ENCODE data around the gene RNF8.
"Not testable (repeated sequence)": the region's sequence is repeated elsewhere in the genome, so short reads cannot be mapped to it uniquely, and the experiment has no call there.

RNF8 gene

DNA sequence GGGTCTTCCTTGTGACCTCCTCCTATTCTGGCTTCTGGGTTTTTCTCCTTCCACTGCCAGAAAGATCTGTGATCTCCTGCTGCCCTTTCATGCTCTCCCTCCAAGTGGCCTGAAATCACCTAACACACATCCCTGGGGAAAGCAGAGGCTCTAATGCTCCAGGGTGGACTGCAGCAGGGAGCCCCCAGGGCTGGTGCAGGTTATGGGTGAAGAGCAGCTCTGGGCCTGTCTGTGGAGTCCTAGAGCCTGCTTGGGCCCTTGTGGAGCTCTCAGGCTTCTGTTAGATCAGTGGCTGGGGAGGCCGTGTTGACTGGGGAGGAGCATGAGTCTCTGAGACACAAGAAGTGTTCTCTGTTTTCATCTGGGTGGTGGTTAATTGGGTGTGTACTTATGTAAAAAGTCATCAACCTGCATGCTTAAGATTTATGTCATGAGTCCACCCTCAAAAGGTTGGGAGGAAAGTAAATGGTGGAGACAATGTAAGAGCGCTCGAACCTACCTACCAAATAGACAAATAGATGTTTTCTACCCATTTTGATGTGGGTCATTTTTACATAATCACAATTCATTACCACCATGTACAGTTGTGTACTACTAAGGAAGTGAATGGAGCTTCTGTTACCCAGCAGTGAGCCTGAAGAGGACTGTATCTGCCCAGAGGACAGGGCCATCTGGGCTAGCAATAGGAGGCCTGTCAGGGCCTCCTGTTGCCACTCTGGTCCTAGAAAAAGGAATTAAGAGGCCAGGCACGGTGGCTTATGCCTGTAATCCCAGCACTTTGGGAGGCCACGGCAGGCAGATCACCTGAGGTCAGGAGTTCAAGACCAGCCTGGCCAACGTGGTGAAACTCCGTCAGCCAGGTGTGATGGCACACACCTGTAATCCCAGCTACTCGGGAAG, 32.0 kb upstream of the RNF8 start:
- no peak for DNase-seq

DNA sequence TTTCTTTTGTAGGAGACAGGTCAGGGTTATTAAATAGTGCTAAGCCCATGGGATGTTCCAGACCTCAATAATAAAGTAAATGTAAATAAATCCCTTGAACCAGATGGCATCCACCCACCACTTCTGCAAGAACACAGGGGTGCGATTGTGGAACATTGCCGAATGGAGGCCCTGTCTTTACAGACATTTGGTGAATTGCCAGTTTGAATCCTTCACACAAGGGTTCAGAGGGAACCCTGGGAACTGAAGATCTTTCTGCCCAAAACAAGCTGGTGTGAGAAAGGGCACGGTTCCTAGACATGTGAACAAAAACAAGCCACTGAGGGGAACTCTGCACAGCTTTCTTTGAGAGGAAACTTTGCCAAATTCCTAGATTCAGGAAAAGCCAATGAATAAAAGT, 30.2 kb upstream of the RNF8 start:
- DNase-seq, result no peak

DNA sequence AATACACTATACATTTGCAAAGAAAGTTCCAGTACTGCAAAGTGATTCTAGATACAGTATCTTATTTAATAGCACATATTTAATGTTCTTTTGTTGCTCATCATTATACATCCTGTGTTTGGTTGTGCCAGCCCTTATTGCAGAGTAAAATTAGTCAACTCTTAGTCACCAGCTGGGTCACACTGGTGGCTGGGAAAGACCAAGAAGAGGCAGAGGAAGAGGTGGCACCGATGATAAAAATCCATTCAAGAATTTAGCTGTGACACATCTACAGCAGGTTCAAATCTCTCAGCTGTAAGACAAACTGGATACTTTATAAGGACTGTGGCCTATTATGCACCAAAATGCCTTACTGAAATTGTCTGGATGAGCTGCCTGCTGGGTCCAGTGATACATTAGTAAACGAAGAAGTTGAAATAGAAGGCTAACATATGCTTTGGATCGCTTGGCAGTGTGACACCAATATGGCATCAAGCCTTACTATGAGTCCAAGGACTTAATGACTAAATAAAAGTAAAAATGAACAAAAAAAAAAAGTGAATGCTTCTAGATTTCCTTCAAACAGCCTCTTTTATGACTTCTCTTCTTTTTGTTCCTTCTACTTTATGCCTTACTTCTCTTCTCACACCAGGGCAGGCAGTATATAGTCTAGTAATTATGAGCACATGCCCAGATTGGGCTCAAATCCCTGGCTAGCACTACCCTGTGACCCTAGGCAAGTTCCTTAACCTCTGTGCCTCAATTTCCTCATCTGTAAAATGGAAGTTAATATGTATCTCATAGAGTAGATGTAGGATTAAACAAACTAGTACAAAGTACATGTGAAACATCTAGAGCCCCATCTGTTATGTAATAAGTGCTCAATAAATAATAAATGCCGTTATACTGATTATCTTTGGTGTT, 29.4 kb upstream of the RNF8 start:
- no peak for DNase-seq

DNA sequence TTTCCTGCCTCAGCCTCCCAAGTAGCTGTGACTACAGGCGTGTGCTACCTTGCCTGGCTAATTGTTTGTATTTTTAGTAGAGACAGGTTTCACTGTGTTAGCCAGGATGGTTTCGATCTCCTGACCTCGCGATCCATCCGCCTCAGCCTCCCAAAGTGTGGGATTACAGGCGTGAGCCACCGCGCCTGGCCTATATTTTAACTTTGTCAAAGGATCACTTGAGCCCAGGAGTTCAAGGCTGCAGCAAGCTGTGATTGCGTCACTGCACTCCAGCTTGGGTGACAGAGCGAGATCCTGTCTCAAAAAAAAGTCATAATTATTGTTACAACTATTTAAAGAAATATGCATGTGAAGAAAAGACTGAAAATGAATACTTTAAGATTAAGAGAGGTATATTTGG, 23.4 kb upstream of the RNF8 start:
- not testable (repeated sequence) for DNase-seq

DNA sequence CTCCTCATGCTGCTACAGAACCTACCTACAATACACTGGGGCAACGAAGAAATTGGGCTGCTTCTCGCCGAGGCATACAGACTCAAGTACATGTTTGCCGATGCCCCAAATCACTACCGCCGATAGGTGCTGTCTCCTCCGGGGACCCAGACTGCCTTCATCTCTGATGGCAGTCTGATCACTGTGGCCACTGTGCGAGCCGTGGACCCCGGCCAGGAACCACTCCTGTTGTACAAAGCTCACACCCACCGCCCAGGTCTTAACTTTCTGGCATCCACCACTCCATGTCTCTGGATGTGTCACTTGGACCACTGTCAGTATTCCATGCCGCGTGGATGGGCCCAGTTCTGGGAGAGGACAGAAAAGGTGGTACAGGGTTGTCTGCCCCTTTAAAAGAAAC, 22.7 kb upstream of the RNF8 start:
- DNase-seq, result no peak

DNA sequence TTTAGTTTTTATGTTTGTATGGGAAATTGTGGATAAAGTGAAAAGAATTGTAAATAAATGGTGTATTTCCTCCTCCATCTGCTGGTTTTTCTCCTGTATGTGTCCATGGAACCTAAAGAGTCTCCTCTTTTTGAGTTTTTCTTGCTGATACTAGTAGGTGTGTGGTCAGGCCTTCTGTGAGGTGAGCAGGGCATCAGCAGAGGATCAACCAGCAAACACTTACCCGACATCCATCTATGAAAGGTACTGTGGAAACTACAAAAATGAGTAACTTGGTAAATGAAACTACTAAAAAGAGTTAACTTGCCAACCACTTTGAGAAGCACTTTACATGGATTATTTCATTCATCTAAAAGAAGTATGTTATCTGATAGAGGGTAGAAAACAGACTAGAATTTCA, 20.9 kb upstream of the RNF8 start:
- DNase-seq, result no peak

DNA sequence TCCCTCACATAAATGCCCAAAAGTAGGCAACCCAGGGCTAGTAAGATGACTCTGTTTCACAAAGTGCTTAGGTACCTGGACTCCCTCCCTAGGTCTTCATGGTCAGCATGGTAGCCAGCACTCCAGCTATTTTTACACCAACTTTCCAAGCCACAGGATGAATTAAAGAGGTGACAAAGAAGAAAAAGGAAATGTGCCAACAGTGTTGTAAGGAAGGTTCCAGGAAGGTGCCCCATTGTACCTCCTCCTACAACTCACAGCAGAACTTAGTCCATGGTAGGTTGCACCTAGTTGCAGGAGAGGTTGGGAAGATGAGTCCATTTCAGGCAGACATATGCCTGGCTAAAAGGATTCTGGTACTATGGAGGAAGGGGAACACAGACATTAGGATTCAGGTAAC, 19.7 kb upstream of the RNF8 start:
- DNase-seq, result no peak

DNA sequence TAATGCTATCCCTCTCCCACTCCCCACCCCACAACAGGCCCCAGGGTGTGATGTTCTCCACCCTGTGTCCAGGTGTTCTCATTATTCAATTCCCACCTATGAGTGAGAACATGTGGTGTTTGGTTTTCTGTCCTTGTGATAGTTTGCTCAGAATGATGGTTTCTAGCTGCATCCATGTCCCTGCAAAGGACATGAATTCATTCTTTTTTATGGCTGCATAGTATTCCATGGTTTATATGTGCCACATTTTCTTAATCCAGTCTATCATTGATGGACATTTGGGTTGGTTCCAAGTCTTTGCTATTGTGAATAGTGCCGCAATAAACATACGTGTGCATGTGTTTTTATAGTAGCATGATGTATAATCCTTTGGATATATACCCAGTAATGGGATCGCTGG, 15.5 kb upstream of the RNF8 start:
- DNase-seq, result not testable (repeated sequence)

DNA sequence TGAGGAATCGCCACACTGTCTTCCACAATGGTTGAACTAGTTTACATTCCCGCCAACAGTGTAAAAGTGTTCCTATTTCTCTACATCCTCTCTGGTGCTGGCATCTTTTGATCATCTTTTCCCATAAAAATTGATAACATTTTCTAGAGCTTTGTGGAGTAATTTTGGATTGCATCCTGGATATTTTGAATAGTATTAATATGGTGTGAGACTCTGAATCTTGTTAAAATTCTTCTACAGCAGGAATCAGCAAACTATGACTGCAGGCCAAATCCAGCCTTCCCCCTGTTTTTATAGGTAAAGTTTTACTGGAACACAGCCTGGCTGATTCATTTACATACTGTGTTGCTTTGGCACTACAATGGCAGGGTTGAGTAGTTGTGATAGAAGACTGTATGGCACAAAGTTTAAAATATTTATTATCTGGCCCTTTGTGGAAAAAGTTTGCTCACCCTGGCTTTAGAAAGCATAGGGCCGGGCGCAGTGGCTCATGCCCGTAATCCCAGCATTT, 15.0 kb upstream of the RNF8 start:
- DNase-seq, result no peak

DNA sequence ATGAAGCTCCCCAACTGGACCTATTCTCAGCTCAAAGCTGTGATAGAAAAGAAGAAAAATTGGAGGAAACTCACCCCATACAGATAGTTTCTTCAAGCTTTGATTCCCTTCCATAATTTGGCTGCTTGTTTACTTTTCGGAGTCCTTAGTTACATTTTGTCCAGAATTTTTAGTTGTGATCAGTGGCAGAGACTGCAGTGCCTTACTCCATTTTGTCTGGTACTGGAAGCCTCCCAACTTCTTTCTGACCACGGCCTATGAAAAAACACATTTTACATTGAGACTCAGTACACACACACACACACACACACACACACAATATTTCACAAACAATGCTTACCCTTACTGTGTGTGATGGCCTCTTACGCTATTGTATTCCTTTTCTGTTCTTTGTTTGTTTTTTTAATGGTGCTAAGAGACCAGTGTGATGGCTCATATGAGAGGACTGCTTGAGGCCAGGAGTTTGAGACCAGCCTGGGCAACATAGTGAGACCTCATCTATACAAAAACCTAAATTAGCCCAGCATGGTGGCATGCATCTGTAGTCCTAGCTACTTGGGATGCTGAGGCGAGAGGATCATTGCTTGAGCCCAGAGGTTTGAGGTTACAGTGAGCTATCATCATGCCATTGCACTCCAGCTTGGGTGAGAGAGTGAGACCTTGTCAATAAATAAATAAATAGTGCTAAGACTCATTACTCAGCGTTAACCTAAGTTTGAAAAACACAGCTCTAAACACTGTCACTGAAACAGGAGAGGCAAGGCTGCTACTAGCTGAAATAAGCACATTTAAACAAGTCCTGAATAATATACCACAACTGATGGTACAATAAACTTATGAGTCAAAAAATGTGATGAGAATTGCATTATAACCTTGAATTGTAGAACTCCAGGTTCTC, 13.8 kb upstream of the RNF8 start:
- no peak for DNase-seq

DNA sequence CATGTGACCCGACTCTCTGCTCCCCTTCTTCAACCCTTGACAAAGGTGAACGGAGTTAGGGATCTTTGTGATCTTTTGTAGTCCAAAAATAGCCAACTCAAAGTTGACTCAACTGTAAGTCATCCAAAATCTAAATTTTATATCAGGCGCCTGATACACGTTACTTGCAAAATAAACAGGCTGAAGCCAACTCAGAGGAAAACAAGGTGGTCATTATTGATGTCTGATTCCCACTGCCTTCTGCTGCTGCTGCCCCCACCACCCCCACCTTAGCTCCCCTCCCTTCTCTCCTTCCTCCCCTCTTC, 13.2 kb upstream of the RNF8 start:
- no peak for DNase-seq

DNA sequence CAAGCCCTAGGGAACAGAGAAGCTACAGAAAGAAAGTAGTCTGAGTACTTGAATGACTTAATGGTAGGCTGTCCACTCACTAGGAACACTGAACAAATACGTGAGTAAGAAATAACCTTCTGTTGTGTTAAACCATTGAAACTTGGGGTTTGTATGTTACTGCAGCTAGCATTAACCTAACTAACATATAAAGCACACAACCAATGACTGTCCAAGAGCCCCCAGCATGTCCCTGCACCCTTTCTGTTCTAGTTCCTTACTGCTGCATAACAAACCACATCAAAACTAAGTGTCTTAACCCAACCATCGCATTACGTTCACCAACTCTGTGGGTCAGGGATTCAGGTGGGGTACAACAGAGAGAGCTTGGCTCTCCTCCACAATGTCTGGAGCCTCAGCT, 10.5 kb upstream of the RNF8 start:
- DNase-seq, result no peak

DNA sequence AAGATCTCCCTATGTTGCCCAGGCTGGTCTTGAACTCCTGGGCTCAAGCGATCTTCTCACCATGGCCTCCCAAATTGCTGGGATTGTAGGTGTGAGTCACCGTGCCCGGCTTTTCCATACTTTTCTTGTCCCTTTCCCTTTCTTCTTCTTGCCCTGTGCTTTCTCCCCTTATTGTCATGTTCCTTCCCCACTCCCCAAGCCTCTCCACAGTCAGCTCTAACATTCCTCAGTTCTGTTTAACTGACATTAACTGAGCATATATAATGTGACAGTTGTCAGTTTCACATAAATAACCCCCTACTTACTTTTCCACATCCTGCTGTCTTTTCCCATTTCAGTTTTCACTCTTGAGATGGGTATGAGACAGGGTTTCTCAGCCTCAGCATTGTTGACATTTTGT, 9.5 kb upstream of the RNF8 start:
- no peak for DNase-seq

DNA sequence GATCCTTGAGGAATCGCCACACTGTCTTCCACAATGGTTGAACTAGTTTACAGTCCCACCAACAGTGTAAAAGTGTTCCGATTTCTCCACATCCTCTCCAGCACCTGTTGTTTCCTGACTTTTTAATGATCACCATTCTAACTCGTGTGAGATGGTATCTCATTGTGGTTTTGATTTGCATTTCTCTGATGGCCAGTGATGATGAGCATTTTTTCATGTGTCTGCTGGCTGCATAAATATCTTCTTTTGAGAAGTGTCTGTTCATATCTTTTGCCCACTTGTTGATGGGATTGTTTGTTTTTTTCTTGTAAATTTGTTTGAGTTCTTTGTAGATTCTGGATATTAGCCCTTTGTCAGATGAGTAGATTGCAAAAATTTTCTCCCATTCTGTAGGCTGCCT, 8.0 kb upstream of the RNF8 start:
- not testable (repeated sequence) for DNase-seq

DNA sequence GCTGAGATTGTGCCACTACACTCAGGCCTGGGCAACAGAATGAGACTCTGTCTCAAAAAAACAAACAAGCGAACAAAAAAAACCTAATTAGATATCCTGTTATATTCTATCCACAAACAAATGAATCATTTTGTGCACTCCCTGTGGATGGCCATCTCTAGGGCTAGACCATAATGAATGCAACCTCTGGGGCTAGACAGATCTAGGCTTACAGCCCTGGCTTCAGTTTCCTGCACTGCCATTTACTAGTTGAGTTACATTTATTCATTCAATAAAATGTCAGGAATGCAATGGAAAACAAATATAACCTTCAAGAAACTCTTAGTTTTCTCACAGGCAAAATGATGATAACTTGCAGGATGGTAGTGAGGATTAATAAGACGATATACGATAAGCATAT, 6.6 kb upstream of the RNF8 start:
- DNase-seq, result no peak

DNA sequence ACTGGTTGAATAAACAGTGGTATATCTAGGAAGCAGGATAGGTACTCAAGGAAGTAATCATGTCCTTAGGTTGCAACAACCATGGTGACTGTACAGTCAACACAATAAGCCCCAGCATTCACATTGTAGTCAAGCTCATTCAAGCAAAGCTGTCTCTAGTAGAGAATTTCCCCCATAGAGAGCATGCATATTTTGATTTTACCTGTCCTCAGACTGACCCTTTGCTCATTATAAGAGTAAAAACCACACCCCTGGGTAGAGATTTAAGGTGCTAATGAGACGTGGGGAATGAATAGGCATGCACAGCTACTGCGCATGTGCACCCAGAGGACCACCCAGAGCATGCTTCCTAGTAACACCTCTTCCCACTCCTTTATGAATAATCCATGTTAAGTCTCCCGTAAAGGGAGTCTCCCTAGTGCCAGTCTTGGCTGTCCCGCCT, 6.1 kb upstream of the RNF8 start:
- DNase-seq, result no peak

DNA sequence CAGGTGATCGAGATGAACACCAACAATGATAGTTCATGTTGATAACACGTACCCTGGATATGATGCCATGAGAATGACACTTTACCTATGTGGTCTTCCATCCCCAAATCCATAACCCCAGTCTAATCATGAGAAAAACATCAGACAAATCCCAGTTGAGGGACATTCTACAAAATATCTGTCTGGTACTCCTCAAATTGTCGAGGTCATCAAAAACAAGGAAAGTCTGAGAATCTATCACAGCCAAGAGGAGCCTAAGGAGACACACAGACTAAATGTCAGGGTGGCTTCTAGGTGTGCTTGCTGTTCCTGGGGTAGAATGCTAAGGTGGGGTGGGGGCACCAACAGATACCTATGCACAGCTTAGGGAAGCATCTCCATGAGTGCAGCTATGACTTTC, 2.8 kb upstream of the RNF8 start:
- DNase-seq, result no peak

DNA sequence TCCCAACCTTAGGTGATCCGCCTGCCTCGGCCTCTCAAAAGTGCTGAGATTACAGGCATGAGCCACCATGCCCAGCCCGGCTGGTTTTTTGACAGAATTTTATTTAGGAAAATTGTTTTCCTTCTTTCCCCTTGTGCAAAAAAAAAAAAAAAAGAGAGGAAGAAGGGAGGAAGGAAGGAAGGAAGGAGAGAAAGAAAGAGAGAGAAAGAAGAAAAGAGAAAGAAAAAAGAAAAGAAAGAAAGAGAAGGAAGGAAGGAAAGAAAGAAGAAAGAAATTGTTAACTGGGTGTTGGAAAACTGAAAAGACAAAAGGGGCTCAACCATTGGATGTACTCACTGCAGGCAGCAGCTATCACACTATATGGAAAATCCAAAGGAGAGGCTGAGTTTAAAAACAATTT, 1.4 kb upstream of the RNF8 start:
- no peak for DNase-seq

DNA sequence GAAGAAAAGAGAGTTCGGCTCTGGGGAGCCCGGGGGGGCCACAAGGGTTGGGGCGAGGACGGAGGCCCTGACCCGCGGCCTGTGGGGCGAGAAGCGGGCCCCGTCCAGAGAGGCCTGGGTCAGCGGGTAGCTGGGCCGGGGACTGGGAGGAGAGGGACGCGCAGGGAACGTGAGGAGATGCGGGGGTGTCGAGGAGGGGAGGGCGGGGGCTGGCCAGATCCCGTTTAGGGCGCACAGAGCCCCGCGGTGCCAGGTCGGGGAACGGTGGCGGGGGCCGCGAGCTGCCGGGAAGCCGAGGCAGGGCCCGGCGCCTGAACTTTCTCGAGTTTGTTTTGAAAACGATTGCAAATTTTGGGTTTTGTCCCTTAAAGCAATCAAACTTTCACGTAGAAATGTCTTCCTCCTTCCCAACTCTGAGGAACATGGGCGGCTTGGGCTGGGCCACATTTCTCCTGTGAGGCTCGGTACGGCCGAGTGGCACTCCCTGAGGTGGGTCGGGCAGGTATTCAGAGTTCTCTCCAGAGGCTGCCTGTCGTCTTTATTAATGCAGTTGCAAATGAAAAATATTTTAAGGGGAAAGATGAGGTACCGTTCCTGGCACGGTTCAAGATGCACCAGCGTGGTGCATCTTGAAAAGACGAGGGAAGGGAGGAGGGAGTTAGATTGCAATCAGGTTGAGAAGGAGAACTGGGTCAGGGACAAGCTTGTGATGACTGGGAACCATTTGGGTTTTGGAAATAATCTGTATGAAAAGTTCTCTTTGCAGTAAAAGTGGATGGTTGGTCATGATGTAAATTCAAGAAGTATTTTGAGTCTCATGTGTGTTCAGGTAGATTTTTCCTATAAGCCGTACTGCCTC, 972 bp downstream of the RNF8 start:
- DNase-seq, result no peak

DNA sequence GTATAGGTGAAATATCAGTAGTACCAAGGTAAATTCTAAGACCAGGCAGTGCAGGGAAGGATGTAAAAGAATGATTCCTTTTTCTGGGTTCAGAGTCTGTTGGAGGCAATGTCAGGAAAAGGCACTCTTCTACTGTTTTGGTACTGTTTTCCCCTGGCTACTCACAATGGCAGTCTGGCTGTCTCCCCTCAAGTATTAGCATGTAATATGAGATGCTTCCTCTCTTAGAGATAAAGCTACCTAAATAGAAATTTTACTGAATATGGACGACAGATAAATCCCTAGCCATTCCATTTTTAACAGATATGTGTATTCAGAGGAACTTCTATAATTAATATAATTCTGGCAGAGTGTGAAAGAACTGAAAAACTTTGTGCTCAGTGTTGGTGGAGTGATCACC, 3.5 kb downstream of the RNF8 start:
- DNase-seq, result no peak

DNA sequence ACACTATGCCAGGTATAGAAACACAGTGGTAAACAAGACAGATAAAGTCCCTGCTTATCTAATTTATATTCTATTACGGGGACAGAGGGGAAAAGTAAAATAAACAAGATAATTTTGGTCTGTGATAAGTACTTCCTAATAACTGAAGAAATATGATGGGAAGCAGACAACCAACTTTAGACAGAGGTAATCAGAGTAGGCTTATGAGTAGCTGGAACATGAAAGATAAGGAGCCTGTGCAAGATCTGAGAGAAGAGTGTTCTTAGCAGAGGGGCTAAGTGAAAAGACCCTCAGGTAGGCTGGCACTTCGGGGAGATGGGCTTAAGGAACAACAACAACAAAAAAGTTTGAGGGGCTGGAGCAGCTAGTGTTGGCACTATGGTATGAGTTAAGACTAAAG, 4.1 kb downstream of the RNF8 start:
- no peak for DNase-seq

DNA sequence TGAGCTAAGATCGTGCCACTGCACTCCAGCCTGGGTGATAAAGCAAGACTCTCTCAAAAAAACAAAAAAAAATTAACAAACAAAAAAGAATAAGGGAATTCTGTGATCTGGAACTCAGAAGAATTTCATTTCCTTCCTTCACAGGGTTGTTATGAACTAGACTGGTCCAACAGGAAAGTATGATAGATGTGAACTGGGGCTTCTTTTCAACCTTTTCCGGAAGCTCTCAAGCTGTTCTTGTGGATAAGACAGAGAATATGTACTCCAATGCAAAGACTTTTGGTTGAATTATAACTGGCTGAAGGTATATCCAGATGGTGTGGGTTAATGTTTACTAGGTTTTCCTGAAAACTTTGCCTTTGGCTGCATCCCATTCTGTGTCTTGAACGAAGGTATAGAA, 5.3 kb downstream of the RNF8 start:
- no peak for DNase-seq

Measured in GDM1 (cell line).